KMS-11 (cell line): ENCODE data around the gene HPDL.
A peak's percentile ranks its signal among the peaks of the same experiment; 100 is the strongest.

Experiments
- H2AFZ ChIP-seq: fragments of 200-600 bp; sonication (generic); 2 replicates; pipeline ENCODE4 v1.6.1; 2016; ENCODE audit warnings: antibody characterized with exemption, mixed run types, low read depth
- H3K27ac ChIP-seq: fragments of 200-600 bp; sonication (generic); 2 replicates; pipeline ENCODE4 v1.6.1; 2016; ENCODE audit warnings: mild to moderate bottlenecking, mixed run types
- H3K27me3 ChIP-seq: fragments of 200-600 bp; sonication (generic); 2 replicates; pipeline ENCODE4 v1.6.1; 2017; ENCODE audit warnings: mild to moderate bottlenecking, low read depth, mixed run types, moderate library complexity; ENCODE audit not compliant: insufficient read depth
- H3K36me3 ChIP-seq: fragments of 200-600 bp; sonication (generic); 2 replicates; pipeline ENCODE4 v1.6.1; 2017; ENCODE audit warnings: mild to moderate bottlenecking, mixed run types; ENCODE audit not compliant: insufficient read depth
- H3K4me1 ChIP-seq: fragments of 200-600 bp; sonication (generic); 2 replicates; pipeline ENCODE4 v1.6.1; 2016; ENCODE audit warnings: mild to moderate bottlenecking, low read depth, mixed run types; ENCODE audit not compliant: poor library complexity, severe bottlenecking
- H3K4me2 ChIP-seq: fragments of 200-600 bp; sonication (generic); 2 replicates; pipeline ENCODE4 v1.7.0; 2016; ENCODE audit warnings: mild to moderate bottlenecking, mixed run types
- H3K4me3 ChIP-seq: fragments of 200-600 bp; sonication (generic); IDR thresholded peaks from 2 replicates; pipeline ENCODE4 v1.6.1; 2017; ENCODE audit warnings: low read depth, low read length, mixed read lengths; ENCODE audit not compliant: insufficient read depth
- H3K79me2 ChIP-seq: fragments of 200-600 bp; sonication (generic); 2 replicates; pipeline ENCODE4 v1.6.1; 2016; ENCODE audit warnings: low read depth, mixed run types; ENCODE audit not compliant: insufficient read depth
- H3K9ac ChIP-seq: fragments of 200-600 bp; sonication (generic); 2 replicates; pipeline ENCODE4 v1.6.1; 2016; ENCODE audit warnings: mild to moderate bottlenecking, mixed run types
- H4K20me1 ChIP-seq: fragments of 200-600 bp; sonication (generic); 2 replicates; pipeline ENCODE4 v1.6.1; 2016; ENCODE audit warnings: mild to moderate bottlenecking, mixed run types; ENCODE audit not compliant: insufficient read depth
- CTCF ChIP-seq: fragments of 200-600 bp; sonication (generic); conservative IDR thresholded peaks from 2 replicates; pipeline ENCODE4 v1.6.1; 2017; ENCODE audit warnings: low read depth, mild to moderate bottlenecking, antibody characterized with exemption, low read length, moderate library complexity, mixed read lengths

Gene HPDL

GRCh38 chr1:45302505-45303150 is 24.1 kb upstream of the HPDL start:
- Histone ChIP-seq H3K79me2 (no peaks in the 10 kb centered on the region), H3K9ac (peak overlapping the region; percentile 56; the same call in 1 of the 2 replicates), H3K36me3 (no peaks in the 10 kb centered on the region), H3K4me3 (peak overlapping the region; percentile 60), H2AFZ (peak overlapping the region; percentile 91; the same call in 1 of the 2 replicates), H3K4me1 (peaks cover 24% of the 10 kb centered on the region), H3K27me3 (no peaks in the 10 kb centered on the region), H3K4me2 (peak overlapping the region; percentile 60), H4K20me1 (no peaks in the 10 kb centered on the region), H3K27ac (no peak overlapping the region)
- no peak for TF ChIP-seq CTCF

GRCh38 chr1:45303520-45304310 is 23.0 kb upstream of the HPDL start:
- Histone ChIP-seq H3K4me1 (peaks cover 24% of the 10 kb centered on the region), H3K4me2 (peak overlapping the region; percentile 94), H3K36me3 (no peaks in the 10 kb centered on the region), H2AFZ (peak overlapping the region; percentile 91), H3K79me2 (no peaks in the 10 kb centered on the region), H3K4me3 (peak overlapping the region; percentile 60), H3K9ac (peak overlapping the region; percentile 87), H3K27me3 (no peaks in the 10 kb centered on the region), H3K27ac (peak overlapping the region; percentile 75), H4K20me1 (no peaks in the 10 kb centered on the region)
- peak; percentile 68 for TF ChIP-seq CTCF

- peak overlapping the region; percentile 75 for H3K27ac ChIP-seq
- no peaks in the 10 kb centered on the region for H3K36me3 ChIP-seq
- no peaks in the 10 kb centered on the region for H3K79me2 ChIP-seq
- H3K9ac ChIP-seq = peak overlapping the region; percentile 87
- H4K20me1 ChIP-seq = no peaks in the 10 kb centered on the region
- H3K27me3 ChIP-seq = no peaks in the 10 kb centered on the region
- peaks cover 21% of the 10 kb centered on the region for H3K4me1 ChIP-seq
- peak overlapping the region; percentile 74 for H2AFZ ChIP-seq
- peak overlapping the region; percentile 10 for H3K4me3 ChIP-seq
- no peak for TF ChIP-seq CTCF
- H3K4me2 ChIP-seq = peak overlapping the region; percentile 94
Measured at GRCh38 chr1:45304311-45305081, 22.2 kb upstream of the HPDL start.

GRCh38 chr1:45305231-45305630 is 21.5 kb upstream of the HPDL start:
- H3K27ac ChIP-seq = no peak overlapping the region
- H3K27me3 ChIP-seq = no peaks in the 10 kb centered on the region
- H3K4me2 ChIP-seq = 0 out of 2 replicates have a peak overlapping the region, but pooled peaks have one; percentile 94
- no peaks in the 10 kb centered on the region for H3K36me3 ChIP-seq
- H3K79me2 ChIP-seq = no peaks in the 10 kb centered on the region
- peaks cover 14% of the 10 kb centered on the region for H3K4me1 ChIP-seq
- H3K9ac ChIP-seq = no peak overlapping the region
- peak overlapping the region; percentile 74; the same call in 1 of the 2 replicates for H2AFZ ChIP-seq
- no peak overlapping the region for H3K4me3 ChIP-seq
- no peaks in the 10 kb centered on the region for H4K20me1 ChIP-seq
- no peak for TF ChIP-seq CTCF
